IPS DF 4.7 (cell line): ENCODE results near the gene COL19A1.
"Not testable (repeated sequence)": the region's sequence is repeated elsewhere in the genome, so short reads cannot be mapped to it uniquely, and the experiment has no call there.

ENCODE experiments used
- DNase-seq: peaks from one replicate; pipeline ENCODE4 v3.0.0-alpha.2; 2013; ENCODE audit warnings: low spot score; ENCODE audit errors: extremely low read depth

Gene COL19A1

GRCh38 chr6:69866351-69866769 is at the start of gene COL19A1:
COL19A1 (plus strand) TSS chr6:69866556; CDS start chr6:69879568, 13,012 bp downstream.
- DNase-seq = no peak

- no peak for DNase-seq
These were observed 49.8 kb upstream of the COL19A1 start for GRCh38 chr6:69816569-69816968.

- no peak for DNase-seq
These were observed 49.0 kb upstream of the COL19A1 start for GRCh38 chr6:69817358-69817757.

- no peak for DNase-seq
These were observed 48.0 kb upstream of the COL19A1 start for GRCh38 chr6:69818223-69818930.

- no peak for DNase-seq
These were observed 47.2 kb upstream of the COL19A1 start for GRCh38 chr6:69819138-69819537.

GRCh38 chr6:69820018-69820417 is 46.3 kb upstream of the COL19A1 start:
- DNase-seq = no peak

GRCh38 chr6:69820438-69820837 is 45.9 kb upstream of the COL19A1 start:
- DNase-seq = no peak

GRCh38 chr6:69824355-69824754 is 42.0 kb upstream of the COL19A1 start:
- not testable (repeated sequence) for DNase-seq

GRCh38 chr6:69825904-69826303 is 40.5 kb upstream of the COL19A1 start:
- no peak for DNase-seq

GRCh38 chr6:69827276-69827893 is 39.0 kb upstream of the COL19A1 start:
- no peak for DNase-seq

GRCh38 chr6:69832558-69832957 is 33.8 kb upstream of the COL19A1 start:
- DNase-seq = no peak

- no peak for DNase-seq
These were observed 30.8 kb upstream of the COL19A1 start for GRCh38 chr6:69835414-69836179.

GRCh38 chr6:69841862-69842261 is 24.5 kb upstream of the COL19A1 start:
- no peak for DNase-seq

GRCh38 chr6:69843189-69843588 is 23.2 kb upstream of the COL19A1 start:
- DNase-seq = no peak

- DNase-seq = no peak
These were observed 20.0 kb upstream of the COL19A1 start for GRCh38 chr6:69846312-69846711.

- no peak for DNase-seq
These were observed 19.4 kb upstream of the COL19A1 start for GRCh38 chr6:69846770-69847491.

- DNase-seq = no peak
These were observed 18.9 kb upstream of the COL19A1 start for GRCh38 chr6:69847492-69847788.

GRCh38 chr6:69848552-69848951 is 17.8 kb upstream of the COL19A1 start:
- no peak for DNase-seq

- DNase-seq = no peak
These were observed 13.7 kb upstream of the COL19A1 start for GRCh38 chr6:69852706-69853105.

- DNase-seq = no peak
These were observed 4.4 kb upstream of the COL19A1 start for GRCh38 chr6:69861986-69862385.

GRCh38 chr6:69863766-69864165 is 2.6 kb upstream of the COL19A1 start:
- no peak for DNase-seq

GRCh38 chr6:69865126-69865525 is 1.2 kb upstream of the COL19A1 start:
- DNase-seq = no peak
